Astrocyte (in vitro differentiated cells and primary cell): ENCODE data around the gene ANOS1.
"Not testable (repeated sequence)": the region's sequence is repeated elsewhere in the genome, so short reads cannot be mapped to it uniquely, and the experiment has no call there.

ENCODE experiments used
- EZH2 ChIP-seq: IDR thresholded peaks from 2 replicates; pipeline ENCODE4 v1.6.1; 2012; ENCODE audit warnings: mild to moderate bottlenecking, low read length, inconsistent platforms; ENCODE audit not compliant: insufficient read depth
- TF ChIP-seq, protein P1 (sequence below): IDR thresholded peaks from 2 replicates; pipeline ENCODE4 v1.5.1; 2011; ENCODE audit warnings: low read depth, mild to moderate bottlenecking, inconsistent platforms, low read length, moderate library complexity; ENCODE audit not compliant: insufficient read depth

DNA sequence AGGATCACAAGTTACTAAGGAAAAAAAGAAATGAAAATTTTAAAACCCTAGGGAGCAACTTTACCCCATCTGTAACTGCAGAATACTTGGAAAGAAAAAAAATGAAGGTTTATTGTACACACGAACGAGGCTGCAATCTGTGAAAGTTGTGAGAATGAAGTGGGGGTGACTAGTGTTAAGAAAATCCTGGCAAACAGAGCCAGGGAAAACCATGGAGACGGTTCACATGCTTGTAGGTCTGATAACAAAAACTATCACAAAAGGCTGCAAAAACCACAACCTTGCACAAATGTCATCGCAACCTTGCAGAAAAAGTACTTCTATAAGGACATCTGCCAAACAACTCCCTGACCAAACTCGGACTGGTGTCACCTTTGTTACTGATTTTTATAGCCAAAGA, 26.8 kb upstream of the ANOS1 start:
- TF ChIP-seq, protein P1, sequence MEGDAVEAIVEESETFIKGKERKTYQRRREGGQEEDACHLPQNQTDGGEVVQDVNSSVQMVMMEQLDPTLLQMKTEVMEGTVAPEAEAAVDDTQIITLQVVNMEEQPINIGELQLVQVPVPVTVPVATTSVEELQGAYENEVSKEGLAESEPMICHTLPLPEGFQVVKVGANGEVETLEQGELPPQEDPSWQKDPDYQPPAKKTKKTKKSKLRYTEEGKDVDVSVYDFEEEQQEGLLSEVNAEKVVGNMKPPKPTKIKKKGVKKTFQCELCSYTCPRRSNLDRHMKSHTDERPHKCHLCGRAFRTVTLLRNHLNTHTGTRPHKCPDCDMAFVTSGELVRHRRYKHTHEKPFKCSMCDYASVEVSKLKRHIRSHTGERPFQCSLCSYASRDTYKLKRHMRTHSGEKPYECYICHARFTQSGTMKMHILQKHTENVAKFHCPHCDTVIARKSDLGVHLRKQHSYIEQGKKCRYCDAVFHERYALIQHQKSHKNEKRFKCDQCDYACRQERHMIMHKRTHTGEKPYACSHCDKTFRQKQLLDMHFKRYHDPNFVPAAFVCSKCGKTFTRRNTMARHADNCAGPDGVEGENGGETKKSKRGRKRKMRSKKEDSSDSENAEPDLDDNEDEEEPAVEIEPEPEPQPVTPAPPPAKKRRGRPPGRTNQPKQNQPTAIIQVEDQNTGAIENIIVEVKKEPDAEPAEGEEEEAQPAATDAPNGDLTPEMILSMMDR: not testable (repeated sequence)
- TF ChIP-seq EZH2: not testable (repeated sequence)
